Endothelial cell of hepatic sinusoid (primary cell): ENCODE measurements around the gene PRLR.

ENCODE experiments used
- in situ Hi-C: cut with HindIII; loops from 2 replicates; pipeline ENCODE4 v1.10.0; 2017; ENCODE audit warnings: low sequenced_read_pairs

The PRLR gene

DNA sequence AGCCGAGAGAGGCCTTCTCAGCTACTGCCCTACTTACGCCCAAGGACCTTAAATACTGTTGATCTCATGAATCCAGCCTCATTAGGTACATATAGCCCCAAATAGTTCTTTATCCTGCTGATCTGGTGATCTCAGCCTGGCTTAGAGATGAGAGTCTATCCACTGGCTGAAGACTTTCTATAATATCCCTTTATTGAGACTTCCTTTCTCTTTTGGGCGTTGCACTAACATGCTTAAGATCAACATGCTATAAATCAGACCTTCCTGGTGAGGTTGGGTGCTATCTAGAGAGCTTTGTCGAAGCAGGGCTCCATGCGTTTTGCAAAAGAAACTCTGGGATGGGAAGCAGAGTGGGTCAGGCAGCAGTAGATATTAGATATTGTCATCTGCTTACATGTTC, 138.6 kb downstream of the PRLR start:
- in situ Hi-C loops = no loop called here

DNA sequence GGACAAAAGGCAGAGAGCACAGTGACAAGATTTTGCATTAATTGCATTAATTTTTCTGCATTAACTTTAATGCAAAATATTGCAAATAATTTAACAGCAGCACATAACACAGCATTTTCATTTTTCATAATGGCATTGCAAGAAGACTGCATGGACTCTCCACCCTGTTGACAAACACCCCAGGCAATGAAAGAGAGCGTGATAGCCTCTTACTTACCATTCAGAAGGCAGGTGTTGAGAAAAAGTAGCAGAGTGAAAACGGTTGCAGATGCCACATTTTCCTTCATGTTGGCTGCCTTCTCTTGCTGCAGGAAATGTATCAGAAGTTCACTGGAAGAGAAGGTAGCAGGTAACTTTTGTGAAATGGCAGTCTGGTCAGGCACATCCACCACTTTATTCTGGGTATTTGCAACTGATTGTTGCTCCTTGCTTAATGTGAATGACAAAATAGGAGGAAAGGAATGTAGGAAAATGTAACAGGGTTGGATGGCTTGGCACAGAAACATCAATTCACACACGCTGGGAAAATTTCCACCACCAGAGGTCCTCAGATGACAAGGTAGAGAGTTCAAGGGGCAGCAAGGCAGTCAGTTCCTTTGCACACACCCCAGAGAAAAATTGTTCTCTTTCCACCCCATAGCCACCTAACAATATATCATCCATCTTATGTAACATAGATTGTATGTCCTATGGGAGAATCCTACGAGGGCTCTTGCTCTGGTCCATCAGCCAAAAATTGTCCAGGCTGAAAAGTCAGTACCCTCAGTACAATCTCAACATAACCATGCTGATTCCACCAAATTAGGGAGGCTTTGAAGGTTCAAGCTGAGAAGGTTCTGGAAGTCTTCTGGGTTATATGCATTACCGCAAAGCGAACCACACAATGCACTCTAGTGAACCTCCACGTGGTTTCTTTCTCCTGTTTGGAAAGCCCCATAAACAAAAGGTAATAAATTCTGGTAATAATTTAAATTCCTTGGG, 140.7 kb downstream of the PRLR start:
- in situ Hi-C loops = no loop called here

DNA sequence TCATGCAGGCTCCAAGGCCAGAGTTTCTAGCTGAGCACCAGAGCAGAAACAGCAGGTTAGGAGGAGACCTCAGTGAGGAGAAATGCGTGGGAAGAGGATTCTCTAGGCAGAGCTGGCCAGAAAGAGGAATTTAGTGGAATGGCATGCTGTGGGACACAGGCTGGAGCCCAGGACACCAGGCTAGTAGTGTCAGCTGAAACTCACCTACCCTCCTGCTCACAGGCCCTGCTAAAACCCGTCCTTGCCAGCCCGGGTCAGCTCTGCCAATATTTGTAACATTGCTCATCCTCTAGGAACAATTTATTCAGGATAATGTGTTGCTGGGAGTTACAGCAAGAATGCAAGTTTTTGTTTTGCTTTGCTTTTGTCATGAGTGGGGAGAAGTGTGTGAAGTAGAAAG, 142.3 kb downstream of the PRLR start:
- in situ Hi-C loops = no loop called here

DNA sequence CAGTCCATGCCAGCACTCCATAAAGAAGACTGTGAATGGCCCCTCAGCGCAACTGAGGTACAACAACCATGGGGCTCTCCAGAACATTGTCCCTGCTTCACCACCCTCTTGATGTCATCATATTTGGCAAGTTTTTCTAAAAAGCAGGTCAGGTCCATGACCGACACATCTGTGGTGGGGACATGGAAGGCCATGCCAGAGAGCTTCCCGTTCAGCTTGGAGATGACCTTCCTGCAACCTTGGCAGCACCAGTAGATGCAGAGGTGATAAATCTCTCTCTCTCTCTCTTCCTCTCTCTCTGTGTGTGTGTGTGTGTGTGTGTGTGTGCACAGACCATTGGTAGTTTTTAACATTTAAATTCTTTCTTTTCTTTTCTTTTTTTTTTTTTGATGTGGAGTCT, 147.1 kb downstream of the PRLR start:
- in situ Hi-C loops = no loop called here

DNA sequence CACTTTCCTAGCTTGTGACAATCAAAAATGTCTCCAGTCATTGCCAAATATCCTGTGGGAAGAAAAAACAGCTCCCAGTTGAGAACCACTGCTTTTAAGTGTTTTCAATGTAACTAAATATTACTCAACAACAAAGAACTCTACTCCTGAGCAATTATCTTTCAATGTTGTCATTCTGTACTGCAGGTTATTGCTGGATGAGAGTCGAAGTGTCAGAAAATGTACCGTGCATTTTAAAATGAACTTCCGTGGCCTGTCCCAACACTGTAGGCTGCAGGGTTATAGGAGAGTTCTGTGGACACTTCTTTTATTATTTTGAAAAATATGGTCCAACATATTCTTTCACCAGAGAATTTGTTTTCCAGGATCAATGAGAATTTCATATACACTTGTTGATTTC, 147.8 kb downstream of the PRLR start:
- in situ Hi-C loops = no loop called here

DNA sequence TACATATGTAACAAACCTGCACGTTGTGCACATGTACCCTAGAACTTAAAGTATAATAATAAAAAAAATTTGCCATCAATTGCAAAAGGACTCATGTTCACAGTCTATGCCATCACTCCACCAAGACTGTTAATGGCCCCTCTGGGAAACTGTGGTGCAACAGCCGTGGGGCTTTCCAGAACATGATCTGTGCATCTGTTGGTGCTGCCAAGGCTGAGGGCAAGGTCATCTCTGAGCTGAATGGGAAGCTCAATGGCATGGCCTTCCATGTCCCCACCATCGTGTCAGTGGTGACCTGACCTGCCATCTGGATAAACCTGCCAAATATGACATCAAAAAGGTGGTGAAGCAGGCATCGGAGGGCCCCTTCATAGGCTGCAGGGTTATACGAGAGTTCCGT, 149.2 kb downstream of the PRLR start:
- in situ Hi-C loops = no loop called here

DNA sequence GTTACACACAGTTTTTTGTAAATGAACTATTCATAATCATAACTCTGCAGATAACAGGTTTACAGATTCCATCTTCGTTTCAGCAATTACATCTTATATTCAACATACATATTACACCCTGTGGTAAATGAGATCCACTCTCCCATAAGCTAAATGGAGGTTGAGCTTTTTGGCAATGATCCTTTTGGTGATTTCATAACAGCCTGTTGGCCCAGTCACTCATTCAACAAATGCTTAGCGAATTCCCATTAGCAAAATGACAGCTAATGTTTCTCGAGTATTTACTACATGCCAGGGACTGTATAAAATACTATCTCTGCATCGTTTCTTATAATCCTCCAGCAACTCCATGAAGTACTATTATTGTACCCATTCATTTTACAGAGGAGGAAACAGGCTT, 157.1 kb downstream of the PRLR start:
- in situ Hi-C loops = no loop called here

DNA sequence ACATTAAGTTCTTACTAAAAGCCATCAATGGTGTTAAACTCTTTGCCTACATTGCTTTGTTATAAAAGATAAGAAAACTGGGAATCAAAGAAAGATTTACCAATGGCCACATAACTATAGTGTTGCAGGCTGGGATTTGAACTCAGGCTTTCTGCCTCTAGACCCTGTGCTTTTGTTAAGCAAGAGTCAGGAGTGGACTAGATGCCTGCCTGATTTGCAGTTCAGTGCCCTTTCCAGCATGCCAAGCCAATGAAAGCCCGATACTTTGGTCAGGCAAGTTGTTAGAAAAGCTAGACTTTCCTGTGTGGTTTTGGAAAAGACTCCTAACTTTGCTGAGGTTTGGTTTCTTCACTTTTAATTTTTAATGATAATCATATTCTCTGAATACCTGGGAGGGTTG, 161.1 kb downstream of the PRLR start:
- in situ Hi-C loops = no loop called here

DNA sequence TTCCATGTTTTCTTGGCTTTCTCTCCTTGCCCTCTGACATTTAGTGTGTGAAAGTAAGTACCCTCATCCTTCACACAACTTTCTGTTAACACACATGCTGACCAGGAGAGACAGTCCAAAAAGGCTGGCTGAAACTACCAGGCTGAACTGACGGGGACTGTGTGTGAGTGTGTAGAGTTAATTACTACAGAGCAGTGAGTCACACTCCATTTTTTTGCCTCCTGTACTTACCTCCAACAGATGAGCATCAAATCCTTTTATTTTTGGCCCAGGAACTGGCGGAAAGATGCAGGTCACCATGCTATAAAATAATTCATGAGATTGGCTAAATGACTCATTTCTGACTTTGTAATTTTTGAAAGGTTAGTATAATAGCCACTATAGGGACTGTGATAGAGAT, 162.3 kb downstream of the PRLR start:
- in situ Hi-C loops = no loop called here

DNA sequence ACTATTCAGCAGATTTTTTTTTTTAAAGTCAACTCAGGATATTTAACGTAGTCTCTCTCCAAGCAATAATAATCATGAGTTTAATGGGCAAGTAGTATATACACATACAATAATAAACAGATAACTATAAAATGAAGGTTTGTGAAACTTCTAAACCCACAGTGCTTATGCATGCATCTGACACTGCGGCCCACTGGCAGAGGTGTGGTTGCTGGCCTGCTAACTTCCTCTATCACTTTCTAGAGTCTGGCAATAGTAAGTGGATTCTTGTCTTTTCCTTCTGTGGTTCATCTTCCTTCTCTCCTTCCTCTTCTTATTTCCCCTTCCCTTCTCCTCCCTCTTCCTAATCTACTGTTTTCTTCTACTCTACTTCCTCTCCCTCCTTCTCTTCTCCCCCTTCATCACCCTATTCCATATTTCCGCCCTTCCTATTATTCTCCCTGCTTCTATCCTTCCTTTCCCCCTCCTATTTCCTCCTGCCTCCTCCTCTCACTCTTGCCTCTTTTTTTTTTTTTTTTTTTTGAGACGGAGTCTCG, 164.0 kb downstream of the PRLR start:
- in situ Hi-C loops = no loop called here

DNA sequence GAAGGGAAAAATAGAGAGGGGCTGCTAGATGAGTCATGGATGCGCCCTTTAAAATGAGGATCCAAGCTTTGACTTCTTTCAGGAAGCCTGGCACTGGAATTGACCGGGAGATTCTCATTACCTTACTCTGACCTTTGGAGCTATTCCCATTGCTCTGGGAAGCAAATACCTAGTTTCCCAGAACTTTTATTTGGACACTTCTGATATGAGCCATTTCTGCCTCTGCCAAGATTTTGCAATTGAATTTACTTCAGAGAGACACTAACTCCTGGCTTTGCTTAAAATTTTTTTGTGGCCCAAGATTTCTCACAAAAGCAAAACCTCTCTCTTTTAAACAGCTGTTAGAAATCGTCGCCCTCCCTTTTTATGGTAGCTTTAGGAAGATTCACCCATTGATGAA, 166.9 kb downstream of the PRLR start:
- in situ Hi-C loops = no loop called here

DNA sequence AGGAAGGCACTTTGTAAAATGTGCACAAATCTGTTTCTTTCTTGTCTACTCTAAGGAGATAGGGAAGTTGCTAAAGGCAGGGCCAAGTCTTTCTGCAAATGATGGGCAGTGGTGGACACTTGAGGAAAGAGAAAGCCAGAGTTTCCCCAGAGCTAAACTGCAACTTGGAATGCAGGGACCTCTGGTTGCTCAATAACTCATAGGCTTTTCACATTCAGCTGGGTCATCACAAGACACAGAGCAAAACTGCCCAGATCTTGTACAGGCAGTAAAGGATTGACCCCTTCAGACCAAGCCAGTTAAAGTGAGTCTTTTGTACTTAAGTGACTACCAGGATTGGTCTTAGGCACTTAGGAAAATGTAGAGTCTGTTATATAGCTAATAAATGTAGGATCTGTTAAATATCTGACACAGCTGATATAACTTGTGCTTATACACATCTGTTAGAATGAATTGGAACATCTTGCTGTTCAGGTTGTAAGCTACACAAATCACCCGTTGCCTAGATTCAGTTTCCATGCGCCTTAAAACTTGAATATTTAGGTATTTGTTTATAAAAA, 169.0 kb downstream of the PRLR start:
- in situ Hi-C loops = no loop called here

DNA sequence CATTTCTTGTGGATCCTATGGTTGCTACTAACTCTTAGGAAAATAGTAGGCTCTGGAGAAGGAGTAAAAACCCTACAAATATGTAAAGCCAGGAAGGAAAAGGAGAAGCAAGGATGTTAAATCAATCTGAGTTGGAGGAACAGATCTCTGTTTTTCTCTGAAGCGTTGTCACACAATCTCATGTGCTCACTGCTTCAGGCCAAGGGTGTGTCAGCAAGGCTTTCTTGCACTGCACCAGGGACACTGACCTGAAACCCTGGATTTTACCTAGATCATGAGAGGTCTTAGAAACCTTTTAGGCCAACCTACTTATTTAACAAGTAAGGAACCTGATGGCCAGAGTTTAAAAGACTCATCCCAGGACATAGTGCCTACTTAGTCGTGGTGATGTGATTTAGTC, 170.1 kb downstream of the PRLR start:
- in situ Hi-C loops = no loop called here

DNA sequence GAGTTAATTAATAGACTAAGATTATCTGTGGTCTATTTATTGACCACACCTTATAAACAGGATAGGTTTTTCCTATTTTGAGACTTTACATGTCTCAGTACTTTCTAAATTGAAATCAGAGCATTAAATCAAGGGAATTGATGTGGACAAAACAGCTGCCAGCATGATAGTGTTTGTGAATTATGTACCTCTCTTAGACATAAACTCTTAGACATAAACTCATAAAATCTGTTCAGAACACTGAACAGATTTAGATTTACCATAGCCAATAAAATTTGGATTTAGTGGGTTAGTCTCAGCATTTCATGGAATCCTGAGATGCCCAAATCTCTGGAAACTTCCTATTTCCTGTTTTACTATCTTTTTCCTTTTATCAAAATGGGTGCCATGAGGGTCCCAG, 171.0 kb downstream of the PRLR start:
- in situ Hi-C loops = no loop called here

DNA sequence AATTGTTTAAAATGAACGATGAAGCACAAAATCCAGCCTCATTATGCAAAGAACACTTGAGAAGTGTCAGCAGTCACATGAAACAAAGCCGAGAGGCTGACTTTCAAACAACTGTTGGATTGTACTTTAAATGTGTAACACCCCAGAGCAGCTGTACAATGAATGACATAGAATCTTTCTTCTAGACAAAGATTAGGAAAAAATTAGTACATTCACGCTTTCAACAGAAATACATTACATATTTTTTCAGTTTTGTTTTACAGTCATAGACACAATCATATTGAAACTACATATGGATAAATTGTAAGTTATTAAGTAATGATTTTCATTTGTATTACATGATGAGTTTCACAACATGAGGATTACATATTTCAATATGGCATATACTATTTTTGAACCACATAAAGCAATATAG, 171.9 kb downstream of the PRLR start:
- in situ Hi-C loops = no loop called here

DNA sequence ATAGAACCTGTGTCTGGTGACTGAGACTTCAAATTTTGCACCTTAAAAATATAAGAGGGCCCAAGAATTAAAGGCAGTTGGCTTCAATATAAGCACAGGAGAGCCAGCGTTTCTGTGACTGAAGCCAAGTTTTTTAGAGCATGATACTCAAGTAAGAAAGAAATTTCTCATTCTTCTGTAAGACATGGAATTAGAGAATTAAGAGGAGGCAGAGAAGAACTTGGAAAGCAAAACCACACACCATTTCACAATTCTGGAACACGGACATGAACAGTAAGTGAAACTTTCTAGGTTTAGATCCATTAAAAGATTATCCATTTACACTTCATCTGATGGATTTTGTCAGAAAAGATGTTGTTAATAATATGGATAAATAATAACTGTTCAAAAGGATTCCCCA, 173.6 kb downstream of the PRLR start:
- in situ Hi-C loops = no loop called here

DNA sequence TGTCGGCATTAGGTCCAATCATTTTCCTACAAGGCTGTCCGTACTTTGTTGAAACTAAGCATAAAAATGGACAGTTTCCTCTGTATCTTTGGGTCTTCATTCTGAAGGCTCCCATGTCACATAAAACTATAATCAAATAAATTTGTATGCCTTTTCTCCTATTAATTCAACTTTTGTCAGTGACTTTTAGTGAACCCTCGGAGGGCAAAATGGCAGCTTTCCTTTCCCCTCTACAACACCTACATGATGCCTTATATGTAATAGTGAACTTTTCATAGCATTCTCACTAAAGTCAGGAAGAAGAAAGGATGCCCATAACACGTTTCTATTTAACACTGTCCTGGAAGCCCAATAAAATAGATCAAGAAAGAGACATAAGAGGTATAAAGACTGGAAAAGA, 177.4 kb downstream of the PRLR start:
- in situ Hi-C loops = no loop called here

DNA sequence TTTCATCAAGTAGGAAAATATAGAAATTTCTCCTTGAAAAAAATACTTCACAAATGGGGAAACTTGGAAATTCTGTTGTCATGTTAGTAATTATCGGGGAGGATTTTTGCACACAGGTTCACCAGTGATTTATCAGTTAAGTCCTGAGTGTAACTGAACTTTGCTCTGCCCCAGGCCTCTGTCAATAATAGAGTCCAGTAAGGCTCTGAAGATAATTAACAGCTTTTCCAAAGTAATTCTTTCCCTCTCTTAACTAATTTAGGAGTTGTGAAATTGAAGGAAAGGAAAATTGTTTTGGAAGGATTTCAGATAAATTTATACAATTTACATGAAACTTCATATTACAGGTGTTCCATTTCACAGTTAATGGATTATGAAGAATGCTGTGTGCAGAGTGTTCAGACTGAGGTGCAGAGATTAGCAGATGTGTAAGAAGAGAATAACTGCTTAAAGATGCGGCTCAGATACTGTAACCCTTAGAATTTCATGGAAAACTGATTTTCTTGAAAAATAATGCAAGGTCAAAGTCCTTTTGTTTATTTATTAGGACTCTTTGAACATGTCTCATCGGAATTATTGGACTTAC, 179.7 kb downstream of the PRLR start:
- in situ Hi-C loops = no loop called here

DNA sequence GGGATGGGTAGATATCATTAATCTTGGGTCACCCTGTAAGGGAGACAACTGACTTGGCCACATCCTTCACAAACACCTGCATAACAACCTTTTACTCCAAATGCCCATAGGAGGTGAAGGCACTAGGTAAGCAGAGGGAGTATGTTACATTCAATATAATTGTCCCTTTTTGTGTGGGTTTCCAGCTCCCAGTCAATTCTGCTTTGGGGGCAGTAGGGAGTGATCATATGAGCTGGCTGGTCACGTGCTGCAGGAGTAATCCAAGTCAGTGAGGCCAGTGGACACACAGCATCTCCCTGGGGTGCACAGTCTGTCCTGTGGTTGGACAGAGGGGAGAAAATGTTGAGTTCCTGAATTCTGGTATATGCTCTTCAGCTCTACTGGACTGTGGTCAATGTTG, 181.4 kb downstream of the PRLR start:
- in situ Hi-C loops = no loop called here

DNA sequence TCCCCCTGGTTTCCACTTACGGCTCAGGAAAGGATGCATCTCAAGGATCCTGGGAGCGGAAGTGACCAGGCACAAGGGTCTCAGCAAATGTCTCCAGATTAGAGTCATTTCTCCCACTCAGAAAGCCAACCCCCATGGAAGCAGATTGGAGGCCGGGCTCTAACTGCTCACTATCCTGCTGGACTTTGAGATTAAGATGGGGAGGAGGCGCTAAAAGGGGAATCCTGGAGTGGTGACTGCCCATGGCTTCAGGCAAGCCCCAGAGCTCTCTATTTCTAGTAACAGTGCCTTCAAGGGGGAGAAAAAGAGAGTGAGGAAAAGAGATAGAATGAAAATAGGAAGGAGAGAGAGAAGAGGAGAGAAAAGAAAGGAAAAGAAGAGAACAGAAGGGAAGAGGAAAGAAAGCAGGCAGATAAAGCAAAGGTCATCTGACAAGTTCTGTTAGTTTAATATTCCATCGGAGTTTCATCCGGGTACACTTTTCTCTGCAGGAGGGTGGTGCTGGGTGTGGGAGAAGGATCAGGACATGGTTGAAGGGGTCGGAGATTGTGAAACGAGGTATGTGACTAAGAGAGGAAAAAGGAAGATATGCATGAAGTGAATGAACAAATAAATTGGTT, 182.4 kb downstream of the PRLR start, which contains the start of gene AGXT2:
Gene AGXT2, minus strand, starts transcription at position 165 of the 620 bp plus-strand sequence. Its CDS starts 57 bp downstream, at position 108.
- in situ Hi-C loops = no loop called here

DNA sequence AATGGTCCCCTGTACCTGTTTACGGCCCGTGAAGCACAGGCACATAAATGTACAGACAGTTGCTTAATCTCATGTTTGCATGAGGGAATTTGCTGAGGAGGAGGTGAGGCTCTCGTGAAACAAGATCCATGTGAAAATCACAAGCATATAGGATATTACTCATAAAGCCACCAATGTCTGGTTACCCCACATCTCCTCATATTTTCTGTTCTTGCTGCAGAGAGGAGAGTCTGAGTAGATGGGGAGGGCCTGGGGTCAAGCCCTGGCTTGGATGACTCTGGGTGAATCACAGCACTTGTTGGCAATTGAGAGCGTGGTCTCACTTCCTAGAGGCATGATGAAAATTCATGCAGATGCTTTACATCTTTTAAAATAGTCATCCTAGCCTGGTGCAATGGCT, 183.5 kb downstream of the PRLR start:
- in situ Hi-C loops = no loop called here
